ENCODE results near the gene RTN4RL1. TPM values are rescaled to one million over a fixed set of nuclear protein-coding genes. Genes with fewer than 3 reads are reported as not detected.

The RTN4RL1 gene, protein sequence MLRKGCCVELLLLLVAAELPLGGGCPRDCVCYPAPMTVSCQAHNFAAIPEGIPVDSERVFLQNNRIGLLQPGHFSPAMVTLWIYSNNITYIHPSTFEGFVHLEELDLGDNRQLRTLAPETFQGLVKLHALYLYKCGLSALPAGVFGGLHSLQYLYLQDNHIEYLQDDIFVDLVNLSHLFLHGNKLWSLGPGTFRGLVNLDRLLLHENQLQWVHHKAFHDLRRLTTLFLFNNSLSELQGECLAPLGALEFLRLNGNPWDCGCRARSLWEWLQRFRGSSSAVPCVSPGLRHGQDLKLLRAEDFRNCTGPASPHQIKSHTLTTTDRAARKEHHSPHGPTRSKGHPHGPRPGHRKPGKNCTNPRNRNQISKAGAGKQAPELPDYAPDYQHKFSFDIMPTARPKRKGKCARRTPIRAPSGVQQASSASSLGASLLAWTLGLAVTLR
- 0.17 TPM for polyA plus RNA-seq (2013, experiment 1 of 2; ENCODE audit: insufficient read length)
- 0.16 TPM for polyA plus RNA-seq (2013, experiment 2 of 2; ENCODE audit: insufficient read length)

GRCh38 chr17:2025220-2025621 is at the start of gene RTN4RL1:
RTN4RL1 (minus strand) TSS chr17:2025334; CDS start chr17:2024865, 469 bp downstream.
- peak; percentile 57 for DNase-seq

- DNase-seq, result no peak
Observed at GRCh38 chr17:2074919-2075318, 49.8 kb upstream of the RTN4RL1 start.

GRCh38 chr17:2071455-2072281 is 46.5 kb upstream of the RTN4RL1 start:
- DNase-seq, result peak; percentile 68

GRCh38 chr17:2071024-2071385 is 45.9 kb upstream of the RTN4RL1 start:
- DNase-seq, result no peak

DNA sequence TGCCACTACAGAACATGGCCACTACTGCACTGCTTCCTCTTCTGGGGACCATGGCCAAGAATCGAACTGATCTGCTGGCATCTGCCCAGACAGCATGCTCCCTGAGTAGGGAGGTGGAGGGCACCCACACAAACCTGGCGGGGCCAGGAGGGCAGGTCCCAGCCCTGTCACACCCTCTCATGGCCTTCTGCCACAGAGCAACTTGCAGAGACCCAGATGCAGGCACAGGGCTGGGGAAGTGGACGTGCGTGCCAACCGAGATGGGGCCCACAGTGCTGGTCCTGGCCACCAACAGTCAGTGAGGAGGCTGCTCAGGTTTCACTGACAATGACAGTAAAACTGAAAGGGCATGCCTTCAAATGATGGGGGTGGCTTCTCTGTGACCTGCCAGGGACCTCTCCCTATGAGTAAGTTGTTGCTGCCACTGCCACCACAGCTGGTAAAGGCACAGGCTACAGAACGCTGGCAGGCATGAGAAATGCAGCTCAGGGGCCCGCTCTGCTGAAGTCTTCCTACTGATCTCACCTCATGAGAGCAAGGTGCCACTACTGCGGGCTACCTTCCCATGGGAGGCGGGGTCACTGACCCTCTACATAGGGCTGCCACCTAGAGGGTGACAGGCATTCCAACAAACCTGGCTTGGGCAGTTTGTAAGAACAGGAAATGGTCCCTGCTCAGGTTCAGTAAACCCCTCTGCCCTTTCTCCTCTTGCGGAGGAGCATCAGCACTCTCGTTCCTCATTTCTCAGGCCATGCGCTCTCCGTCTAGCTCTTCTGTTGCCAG is 45.3 kb upstream of the RTN4RL1 start:
- no peak for DNase-seq

- DNase-seq, result peak; percentile 80
Observed at GRCh38 chr17:2068519-2069051, 43.5 kb upstream of the RTN4RL1 start.

GRCh38 chr17:2068031-2068518 is 42.9 kb upstream of the RTN4RL1 start:
- DNase-seq, result peak; percentile 96

DNA sequence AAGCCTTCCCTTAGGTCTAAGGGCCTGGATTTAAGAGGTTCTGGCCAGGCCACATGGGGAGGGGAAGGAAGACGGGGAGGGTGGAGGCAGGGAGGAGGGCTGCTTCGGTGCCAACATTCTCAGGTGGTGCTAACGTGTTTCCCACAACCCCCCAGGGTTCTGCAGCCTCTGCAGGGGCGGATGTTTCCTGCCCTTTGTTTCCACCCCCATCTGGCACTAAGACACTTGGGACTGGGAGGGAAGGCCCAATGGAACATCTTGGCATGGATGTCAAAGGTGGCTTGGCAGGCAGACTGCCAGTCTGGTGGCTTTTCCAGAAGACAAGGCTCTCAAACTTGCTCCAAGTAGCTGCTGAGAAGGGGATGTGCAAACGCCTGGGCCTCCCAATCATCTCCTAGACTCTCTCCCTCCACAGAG is 42.5 kb upstream of the RTN4RL1 start:
- DNase-seq, result peak; percentile 61

GRCh38 chr17:2067048-2067561 is 42.0 kb upstream of the RTN4RL1 start:
- no peak for DNase-seq

DNA sequence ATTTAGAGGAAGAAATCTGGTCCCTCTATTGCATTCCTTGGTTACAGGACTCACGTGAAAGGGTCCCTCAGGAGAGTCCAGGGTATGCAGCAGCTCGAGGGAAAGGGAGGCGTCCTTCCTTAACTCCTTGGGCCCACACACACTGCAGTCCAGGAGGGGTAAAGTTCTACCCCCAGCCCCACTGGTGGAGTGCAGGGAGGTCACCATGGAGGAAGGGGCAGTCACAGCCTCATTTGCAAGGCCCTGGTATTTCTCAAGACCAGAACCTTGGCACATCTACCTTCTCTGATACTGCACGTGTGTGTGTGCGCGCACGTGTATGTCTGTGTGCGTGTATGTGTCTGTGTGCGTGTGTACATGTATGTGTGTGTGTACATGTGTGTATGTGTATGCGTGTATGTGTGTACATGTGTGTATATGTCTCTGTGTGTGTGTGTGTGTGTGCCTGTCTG is 40.8 kb upstream of the RTN4RL1 start:
- peak; percentile 54 for DNase-seq

DNA sequence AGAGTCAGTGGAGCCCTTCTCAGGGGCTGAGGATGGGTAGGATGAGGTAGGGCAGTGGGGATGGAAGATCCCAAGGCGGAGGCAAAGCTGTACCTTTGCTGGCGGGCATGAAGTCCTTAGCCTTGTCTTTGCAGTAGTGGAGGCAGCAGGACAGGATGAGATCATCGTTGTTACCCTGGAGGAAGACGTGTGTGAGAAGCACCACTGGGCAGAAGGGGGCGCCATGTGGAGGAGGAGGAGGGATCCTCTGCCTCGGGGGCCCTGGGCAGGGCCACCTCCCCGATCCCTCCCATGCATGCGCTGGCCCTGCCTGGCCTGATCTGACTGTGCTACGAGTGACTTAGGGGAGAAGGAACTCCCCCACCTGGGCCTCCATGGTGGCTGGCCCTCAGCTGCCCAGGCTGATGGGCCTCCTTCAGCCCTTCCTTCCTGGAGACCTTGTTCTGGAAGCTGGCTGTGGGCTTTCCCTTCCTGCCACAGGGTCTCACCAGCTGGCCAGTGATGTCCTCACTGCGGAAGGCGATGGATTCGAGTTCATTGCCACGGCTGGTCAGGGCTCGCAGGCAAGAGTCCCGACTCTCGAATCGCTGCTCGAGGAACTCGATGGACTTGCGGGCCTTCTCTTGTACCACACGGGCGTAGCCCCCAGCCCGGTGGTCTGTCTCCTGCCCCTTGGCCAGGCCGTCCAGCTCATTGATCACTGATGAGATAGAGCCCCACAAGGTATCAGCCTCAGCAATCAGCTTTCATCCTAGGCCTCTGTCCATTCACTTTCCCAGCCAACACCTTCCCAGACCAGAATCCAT is 40.0 kb upstream of the RTN4RL1 start:
- peak; percentile 79 for DNase-seq

DNA sequence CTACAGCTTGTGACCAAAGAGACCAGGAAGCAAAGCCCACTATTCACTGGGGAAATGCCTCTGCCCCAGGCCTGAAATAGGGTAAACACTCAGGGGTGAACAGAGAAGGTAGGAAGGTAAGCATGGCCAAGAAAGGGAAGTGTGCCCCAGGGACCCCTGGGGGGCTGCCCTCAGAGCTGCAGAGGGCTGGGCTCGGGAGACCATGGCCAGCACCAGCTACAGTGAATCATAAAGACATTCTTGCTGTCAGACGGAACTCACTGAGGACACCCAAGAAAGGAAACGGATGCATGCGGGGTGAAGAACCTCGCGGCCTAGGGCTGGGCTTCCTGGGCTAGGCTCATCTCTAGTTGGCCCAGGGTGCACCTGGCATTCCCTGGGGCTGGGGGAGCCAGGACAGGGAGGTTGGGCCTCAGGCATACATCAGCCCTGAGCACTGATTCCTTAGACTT is 39.4 kb upstream of the RTN4RL1 start:
- DNase-seq, result peak; percentile 51

DNA sequence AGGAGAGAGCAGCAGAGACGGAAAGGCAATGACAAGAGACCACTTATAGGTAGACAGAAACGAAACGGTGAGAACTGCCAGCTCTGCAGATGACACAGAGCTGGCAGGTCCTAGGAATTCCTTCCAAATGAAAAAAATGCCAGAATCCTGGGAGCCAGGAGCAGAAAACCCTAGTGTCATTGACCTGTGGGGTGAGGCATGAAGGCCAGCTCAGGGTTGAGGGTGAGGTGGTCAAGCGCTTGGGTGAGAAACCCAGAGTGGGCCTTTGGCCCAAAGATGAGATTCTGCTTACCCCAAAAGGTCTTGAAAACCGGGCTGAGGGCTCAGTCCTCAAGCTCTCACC is 39.0 kb upstream of the RTN4RL1 start:
- no peak for DNase-seq

DNA sequence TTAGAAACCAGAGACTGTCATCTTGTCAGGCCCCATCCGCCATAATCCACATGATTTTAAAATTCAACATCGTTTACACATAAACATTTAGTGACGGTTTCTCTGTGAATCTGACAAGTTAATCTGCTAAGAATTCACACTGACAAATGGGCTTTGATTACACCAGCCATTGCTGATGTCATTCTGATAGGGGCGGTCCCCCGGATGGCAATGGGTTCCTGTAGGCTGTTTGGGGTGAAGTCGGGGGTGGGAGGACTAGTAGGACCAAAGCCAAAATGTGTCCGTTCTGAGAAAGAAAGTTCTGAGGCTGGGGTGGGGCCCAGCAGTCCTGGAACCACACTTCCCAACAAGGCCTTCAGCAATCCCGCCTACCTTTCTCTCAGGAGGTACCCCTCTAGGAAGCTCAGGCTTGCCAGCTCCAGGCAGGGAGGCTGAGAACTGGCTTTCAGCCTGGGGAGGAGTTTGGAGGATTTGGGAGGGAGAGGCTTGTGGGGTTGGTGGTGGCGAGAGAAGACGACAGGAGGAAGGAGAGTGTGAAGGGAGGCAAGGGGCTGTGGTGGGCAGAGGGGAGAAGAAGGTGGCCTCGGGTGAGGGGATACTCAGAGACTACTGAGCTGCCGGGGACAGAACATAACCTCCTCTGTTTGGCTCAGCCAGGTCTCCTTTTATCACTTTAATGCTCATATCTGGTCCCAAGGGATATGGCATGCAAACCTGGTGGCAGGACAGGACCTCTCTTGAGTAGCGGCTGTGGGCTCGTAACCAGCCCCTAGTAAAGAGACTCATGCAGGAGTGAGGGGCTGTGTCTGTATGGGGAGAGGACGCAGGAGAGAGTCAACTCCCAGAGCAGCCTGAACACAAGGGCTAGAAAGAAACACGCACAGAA is 38.4 kb upstream of the RTN4RL1 start:
- DNase-seq, result peak; percentile 63

DNA sequence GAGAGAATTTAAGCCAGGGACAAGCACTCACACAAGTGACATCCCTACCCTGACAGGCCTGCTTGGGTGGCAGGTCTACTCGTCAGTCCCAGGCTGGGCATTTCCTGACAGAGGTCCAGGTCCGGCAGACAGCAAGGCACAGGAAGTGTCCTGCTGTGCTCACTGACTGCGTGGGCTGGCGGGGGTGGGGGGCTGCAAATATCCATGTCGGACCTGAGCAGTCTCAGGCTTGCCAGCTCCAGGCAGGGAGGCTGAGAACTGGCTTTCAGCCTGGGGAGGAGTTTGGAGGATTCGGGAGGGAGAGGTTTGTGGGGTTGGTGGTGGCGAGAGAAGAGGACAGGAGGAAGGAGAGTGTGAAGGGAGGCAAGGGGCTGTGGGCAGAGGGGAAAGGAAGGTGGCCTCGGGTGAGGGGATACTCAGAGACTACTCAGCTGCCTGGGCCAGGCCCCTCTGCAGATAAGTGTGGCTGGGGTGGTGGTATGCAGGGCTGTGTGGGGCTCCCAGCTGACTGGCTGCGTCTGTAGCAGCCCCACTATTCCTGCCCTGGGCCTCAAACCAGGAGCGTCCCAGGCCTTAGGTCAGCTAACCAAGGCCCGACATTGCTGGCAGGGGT is 37.5 kb upstream of the RTN4RL1 start:
- peak; percentile 85 for DNase-seq

- DNase-seq, result no peak
Observed at GRCh38 chr17:2061441-2061958, 36.4 kb upstream of the RTN4RL1 start.

DNA sequence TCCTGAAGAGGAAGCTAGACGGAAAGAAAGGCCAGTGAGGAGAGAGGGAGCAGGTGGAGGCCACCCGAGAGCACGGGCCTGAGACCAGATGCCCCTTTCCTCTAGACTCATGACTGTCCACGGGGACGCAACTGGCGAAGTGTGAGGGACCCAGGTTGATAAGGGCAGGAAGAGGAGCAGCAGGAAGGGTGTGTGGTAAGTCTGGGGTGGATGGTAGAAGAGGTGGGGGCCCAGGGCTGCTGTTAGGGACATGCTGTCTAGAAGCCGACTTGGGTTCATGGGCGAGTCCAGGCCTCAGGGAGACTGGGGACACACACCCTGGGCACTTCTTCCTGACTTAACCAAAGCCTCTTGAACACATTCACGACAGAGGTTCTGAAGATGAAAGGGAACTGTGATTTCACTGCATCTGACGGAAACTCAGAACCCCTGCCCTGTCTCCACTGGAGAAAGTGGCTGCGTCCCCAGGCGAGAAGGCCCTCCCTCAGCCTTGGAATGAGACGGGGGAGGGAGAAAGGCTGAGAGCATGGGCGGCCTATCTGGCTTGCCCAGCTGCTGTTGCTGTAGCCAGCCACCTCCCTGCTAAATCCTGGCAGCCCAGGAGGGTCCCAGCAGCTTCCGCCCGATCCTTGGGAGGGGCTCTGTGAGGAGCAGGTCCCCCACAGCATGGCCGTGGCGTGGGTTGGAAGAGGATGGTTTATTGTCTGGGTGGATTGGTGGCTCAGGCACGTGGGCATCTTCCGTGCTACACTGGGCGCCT is 35.7 kb upstream of the RTN4RL1 start:
- DNase-seq, result no peak

- DNase-seq, result no peak
Observed at GRCh38 chr17:2060385-2060658, 35.2 kb upstream of the RTN4RL1 start.
